Measurements from ENCODE around the gene MAGI2. TPM values are rescaled to one million over a fixed set of nuclear protein-coding genes. Genes with fewer than 3 reads are reported as not detected.

The MAGI2 gene
- total RNA-seq, 1 experiment from 2014 or later: 0.07 TPM

GRCh38 chr7:78363866-78364265, 1089.6 kb downstream of the MAGI2 start:
- Mint-ChIP-seq H3K9me3 (ENCODE audit: unreplicated experiment) (no peaks in the 10 kb centered on the region), H3K36me3 (ENCODE audit: insufficient read depth, unreplicated experiment) (no peaks in the 10 kb centered on the region), H3K4me3 (ENCODE audit: unreplicated experiment) (no peak overlapping the region), H3K4me1 (ENCODE audit: insufficient read depth, unreplicated experiment) (no peaks in the 10 kb centered on the region), H3K27ac (ENCODE audit: low read depth, unreplicated experiment) (no peak overlapping the region), H3K27me3 (ENCODE audit: insufficient read depth, unreplicated experiment) (peaks cover 28% of the 10 kb centered on the region)
- no peak for DNase-seq (ENCODE audit: unreplicated experiment)
- intact Hi-C loops (cut with micrococcal nuclease): no loop called here
- CTCF ChIA-PET: interaction anchor here (0.5 to 1.7 kb wide), 4 partner anchors 20 to 1133 kb away, joined by 3 to 6 read pairs (median 4); no protein-coding TSS in a partner anchor
- BruUV-seq (replicated peaks): no TSS peak
- POLR2A ChIA-PET: no interaction called here
- TF ChIP-seq CTCF (IDR thresholded peaks at IDR 0.05; ENCODE audit: unreplicated experiment): no peak

DNA sequence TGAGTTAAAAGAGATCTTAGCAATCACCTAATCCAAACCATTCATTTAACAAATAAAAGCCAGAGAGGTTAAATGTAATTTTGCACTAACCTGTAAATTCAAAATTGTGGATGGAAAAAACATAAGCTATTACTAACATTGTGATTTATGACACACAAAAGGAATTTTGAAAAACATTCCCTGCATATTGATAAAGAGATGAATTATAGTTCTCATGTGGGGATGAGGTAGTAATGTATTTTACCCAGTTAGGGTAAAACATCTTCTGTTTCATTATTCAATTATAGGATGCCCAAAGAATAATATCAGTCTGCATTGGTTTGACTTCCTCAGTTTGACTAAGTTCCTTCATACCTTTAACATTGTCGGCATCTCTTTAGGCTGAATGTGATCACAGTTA, 1093.6 kb downstream of the MAGI2 start:
- intact Hi-C loops (cut with micrococcal nuclease): no loop called here
- H3K27ac Mint-ChIP-seq (ENCODE audit: low read depth, unreplicated experiment): no peak overlapping the region
- BruUV-seq (replicated peaks): no TSS peak

DNA sequence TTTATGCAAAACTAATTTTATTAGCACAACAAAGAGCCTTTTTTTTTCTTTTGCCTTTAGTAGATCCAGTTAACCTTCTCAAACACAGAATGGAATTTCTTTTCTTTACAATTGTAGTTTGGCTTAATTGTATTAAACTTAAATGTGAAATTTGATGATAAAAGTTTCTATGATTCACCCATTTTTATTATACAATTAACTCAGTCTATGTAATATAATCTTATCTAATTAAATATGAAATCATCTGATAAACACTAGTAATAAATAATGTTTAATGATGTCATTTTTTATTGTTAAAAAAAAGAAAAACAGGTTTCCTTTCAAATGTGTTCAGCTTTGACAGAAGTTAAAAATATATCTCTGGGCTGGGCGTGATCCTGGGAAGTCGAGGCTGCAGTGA, 1095.8 kb downstream of the MAGI2 start:
- Mint-ChIP-seq H3K9me3 (ENCODE audit: unreplicated experiment) (no peaks in the 10 kb centered on the region), H3K27ac (ENCODE audit: low read depth, unreplicated experiment) (no peak overlapping the region), H3K36me3 (ENCODE audit: insufficient read depth, unreplicated experiment) (no peaks in the 10 kb centered on the region), H3K4me1 (ENCODE audit: insufficient read depth, unreplicated experiment) (no peaks in the 10 kb centered on the region), H3K4me3 (ENCODE audit: unreplicated experiment) (no peak overlapping the region), H3K27me3 (ENCODE audit: insufficient read depth, unreplicated experiment) (peaks cover 35% of the 10 kb centered on the region)
- CTCF ChIA-PET: interaction anchor here (0.7 kb wide), 1 partner anchor 216 kb away, joined by 3 read pairs; no protein-coding TSS in a partner anchor
- intact Hi-C loops (cut with micrococcal nuclease): no loop called here
- POLR2A ChIA-PET: interaction anchor here (0.6 kb wide), 1 partner anchor 827 kb away, joined by 3 read pairs; no protein-coding TSS in a partner anchor
- BruUV-seq (replicated peaks): no TSS peak
- no peak for TF ChIP-seq CTCF (IDR thresholded peaks at IDR 0.05; ENCODE audit: unreplicated experiment)
- DNase-seq (ENCODE audit: unreplicated experiment): no peak

More for the DNA sequence above, 1093.6 kb downstream of the MAGI2 start:
- Mint-ChIP-seq H3K36me3 (ENCODE audit: insufficient read depth, unreplicated experiment) (no peaks in the 10 kb centered on the region), H3K4me1 (ENCODE audit: insufficient read depth, unreplicated experiment) (no peaks in the 10 kb centered on the region), H3K27me3 (ENCODE audit: insufficient read depth, unreplicated experiment) (peaks cover 16% of the 10 kb centered on the region), H3K9me3 (ENCODE audit: unreplicated experiment) (no peaks in the 10 kb centered on the region), H3K4me3 (ENCODE audit: unreplicated experiment) (no peak overlapping the region)
- no peak for TF ChIP-seq CTCF (IDR thresholded peaks at IDR 0.05; ENCODE audit: unreplicated experiment)
- ChIA-PET CTCF (no interaction called here), POLR2A (no interaction called here)
- no peak for DNase-seq (ENCODE audit: unreplicated experiment)

DNA sequence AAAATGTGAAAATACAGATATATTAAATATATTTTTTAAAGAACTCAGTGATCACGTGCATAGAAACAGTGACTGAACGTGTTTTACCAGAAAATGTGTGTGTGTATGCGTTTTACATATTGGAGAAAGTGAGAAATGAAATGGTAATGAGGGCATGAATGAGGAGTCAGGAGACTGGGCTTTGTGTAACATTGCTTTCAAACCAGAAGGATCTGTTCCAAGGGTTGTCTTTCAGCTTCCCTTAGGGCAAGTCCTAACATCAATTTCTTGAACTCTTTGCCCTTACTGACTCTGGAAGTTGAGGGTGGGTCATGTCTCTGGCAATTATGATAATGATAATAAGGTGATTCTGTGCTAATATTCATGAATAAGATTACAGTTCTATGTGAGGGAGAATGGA, 1097.6 kb downstream of the MAGI2 start:
- no peak for DNase-seq (ENCODE audit: unreplicated experiment)
- ChIA-PET POLR2A (no interaction called here), CTCF (interaction anchor here (0.6 kb wide), 2 partner anchors 955 to 981 kb away, joined by 3 to 5 read pairs; no protein-coding TSS in a partner anchor)
- H3K36me3 Mint-ChIP-seq (ENCODE audit: insufficient read depth, unreplicated experiment): no peaks in the 10 kb centered on the region
- no TSS peak for BruUV-seq (replicated peaks)
- no peaks in the 10 kb centered on the region for H3K4me1 Mint-ChIP-seq (ENCODE audit: insufficient read depth, unreplicated experiment)
- no peaks in the 10 kb centered on the region for H3K9me3 Mint-ChIP-seq (ENCODE audit: unreplicated experiment)
- H3K27ac Mint-ChIP-seq (ENCODE audit: low read depth, unreplicated experiment): no peak overlapping the region
- peaks cover 19% of the 10 kb centered on the region for H3K27me3 Mint-ChIP-seq (ENCODE audit: insufficient read depth, unreplicated experiment)
- no peak overlapping the region for H3K4me3 Mint-ChIP-seq (ENCODE audit: unreplicated experiment)
- intact Hi-C loops (cut with micrococcal nuclease): no loop called here
- TF ChIP-seq CTCF (IDR thresholded peaks at IDR 0.05; ENCODE audit: unreplicated experiment): no peak

Data from MCF 10A (cell line).